GM10248 (cell line): Measurements from ENCODE around the gene ASB2.

ENCODE experiments used
- CTCF ChIA-PET: fragments of 300-600 bp; sonication (Branson Sonifier 250); formaldehyde crosslinking; extraction: SDS; loops from one replicate; lab custom pipeline; 2021; ENCODE audit warnings: antibody characterized with exemption; lab: Yijun Ruan, JAX
- POLR2A ChIA-PET: fragments of 350-650 bp; sonication (Branson Sonifier 250); formaldehyde crosslinking; extraction: SDS; loops from one replicate; lab custom pipeline; 2020; ENCODE audit warnings: antibody characterized with exemption; lab: Yijun Ruan, JAX
- DNase-seq: peaks from one replicate; pipeline ENCODE4 v3.0.0; 2012; ENCODE audit errors: extremely low spot score
- TF ChIP-seq, protein P1 (sequence below): IDR thresholded peaks from 2 replicates; pipeline ENCODE4 v1.5.1; 2012; ENCODE audit warnings: mild to moderate bottlenecking, low read depth; ENCODE audit errors: extremely low read depth, missing control alignments, control extremely low read depth

Gene ASB2

DNA sequence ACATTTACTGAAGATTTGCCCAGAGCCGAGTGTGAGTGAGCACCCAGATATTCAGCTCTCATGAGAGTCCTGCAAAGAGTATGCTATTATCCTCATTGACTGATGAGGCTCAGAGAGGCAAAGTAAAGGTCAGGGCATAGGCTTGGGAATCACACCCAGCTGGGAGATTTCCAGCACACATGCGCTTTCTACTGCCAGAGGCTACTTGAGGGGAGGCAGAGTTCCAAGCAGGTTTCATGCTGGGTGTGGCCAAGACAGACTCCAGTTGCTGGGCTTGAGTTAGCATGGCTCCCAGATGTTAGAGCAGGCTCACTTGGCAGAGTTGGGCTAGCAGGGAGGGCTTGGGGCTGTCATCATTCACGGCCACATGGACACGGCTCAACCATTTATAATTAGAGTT, 63.6 kb downstream of the ASB2 start:
- ChIA-PET POLR2A (no interaction called here), CTCF (interaction anchor here (1.5 kb wide), 1 partner anchor 27 kb away, joined by 3 read pairs; no protein-coding TSS in a partner anchor)
- TF ChIP-seq, protein P1, sequence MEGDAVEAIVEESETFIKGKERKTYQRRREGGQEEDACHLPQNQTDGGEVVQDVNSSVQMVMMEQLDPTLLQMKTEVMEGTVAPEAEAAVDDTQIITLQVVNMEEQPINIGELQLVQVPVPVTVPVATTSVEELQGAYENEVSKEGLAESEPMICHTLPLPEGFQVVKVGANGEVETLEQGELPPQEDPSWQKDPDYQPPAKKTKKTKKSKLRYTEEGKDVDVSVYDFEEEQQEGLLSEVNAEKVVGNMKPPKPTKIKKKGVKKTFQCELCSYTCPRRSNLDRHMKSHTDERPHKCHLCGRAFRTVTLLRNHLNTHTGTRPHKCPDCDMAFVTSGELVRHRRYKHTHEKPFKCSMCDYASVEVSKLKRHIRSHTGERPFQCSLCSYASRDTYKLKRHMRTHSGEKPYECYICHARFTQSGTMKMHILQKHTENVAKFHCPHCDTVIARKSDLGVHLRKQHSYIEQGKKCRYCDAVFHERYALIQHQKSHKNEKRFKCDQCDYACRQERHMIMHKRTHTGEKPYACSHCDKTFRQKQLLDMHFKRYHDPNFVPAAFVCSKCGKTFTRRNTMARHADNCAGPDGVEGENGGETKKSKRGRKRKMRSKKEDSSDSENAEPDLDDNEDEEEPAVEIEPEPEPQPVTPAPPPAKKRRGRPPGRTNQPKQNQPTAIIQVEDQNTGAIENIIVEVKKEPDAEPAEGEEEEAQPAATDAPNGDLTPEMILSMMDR = no peak
- no peak for DNase-seq

DNA sequence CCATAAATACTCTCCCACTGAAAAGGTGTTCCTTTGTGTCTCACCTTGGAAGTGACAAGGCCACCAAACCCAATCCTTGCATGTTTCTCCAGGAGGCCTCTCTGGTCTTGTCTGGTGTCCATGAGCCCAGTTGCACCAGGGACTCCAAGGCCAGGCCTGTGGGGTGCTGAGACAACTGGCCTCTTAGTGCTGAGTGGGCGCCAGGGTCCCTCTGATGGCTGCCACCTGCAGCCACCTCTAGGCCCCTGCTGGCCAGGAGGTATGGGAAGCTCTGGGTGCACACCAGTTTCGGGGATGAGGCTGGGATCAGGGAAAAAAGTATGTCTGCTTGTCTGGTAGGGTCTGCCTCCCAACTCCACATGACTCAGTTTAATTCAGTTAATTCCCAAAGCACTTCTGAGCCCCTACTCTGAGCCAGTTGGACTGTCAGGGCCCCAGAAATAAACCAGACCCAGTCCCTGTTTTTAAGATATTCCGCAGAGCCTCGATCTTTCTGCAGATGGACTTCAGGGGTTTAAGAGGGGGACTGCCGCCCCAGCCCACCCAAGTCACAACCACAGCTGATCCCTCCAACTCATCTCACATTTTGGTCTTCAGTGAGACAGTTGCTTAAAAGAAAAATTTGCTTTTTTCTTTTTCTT, 64.3 kb downstream of the ASB2 start:
- TF ChIP-seq, protein P1 = no peak
- POLR2A ChIA-PET = no interaction called here
- CTCF ChIA-PET = interaction anchor here (1.3 to 1.5 kb wide), 2 partner anchors 12 to 28 kb away, joined by 3 to 4 read pairs; no protein-coding TSS in a partner anchor
- DNase-seq = no peak

DNA sequence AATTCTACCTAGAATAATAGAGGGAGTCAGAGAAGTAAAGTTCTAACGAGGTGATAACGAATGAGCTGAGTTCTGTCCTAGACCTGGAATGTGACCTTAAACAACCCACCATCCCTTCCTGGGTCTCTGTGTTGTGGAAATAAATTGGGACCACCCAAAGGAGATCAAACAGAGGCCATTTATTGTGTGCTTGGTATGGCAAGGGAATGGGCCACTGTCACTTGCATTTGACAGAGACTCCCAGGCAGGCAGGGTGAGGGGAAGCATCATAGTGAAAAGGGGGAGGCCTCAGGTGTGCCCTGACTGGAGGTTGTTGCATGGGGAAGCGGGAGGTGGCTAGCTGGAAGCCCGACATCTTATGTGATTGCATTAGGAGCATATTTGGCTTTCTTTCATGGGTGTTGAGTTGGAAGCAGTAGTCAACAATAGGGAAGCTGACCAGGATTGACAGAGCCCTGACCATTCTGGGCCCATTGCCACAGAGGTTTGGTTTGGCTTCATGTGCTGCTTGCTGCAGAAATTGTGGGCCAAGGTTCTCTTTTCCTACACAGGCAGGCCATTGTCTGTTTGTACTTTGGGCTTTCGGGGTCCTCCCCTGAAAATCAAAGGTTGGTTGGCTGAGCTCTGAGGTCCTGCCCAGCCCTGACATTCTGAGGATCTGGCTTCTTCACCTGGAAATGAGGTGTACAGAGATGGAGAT, 66.8 kb downstream of the ASB2 start:
- ChIA-PET POLR2A (no interaction called here), CTCF (interaction anchor here (1.4 to 5.9 kb wide), 5 partner anchors 13 to 254 kb away, joined by 3 to 42 read pairs (median 4); no protein-coding TSS in a partner anchor)
- TF ChIP-seq, protein P1 = no peak
- no peak for DNase-seq

DNA sequence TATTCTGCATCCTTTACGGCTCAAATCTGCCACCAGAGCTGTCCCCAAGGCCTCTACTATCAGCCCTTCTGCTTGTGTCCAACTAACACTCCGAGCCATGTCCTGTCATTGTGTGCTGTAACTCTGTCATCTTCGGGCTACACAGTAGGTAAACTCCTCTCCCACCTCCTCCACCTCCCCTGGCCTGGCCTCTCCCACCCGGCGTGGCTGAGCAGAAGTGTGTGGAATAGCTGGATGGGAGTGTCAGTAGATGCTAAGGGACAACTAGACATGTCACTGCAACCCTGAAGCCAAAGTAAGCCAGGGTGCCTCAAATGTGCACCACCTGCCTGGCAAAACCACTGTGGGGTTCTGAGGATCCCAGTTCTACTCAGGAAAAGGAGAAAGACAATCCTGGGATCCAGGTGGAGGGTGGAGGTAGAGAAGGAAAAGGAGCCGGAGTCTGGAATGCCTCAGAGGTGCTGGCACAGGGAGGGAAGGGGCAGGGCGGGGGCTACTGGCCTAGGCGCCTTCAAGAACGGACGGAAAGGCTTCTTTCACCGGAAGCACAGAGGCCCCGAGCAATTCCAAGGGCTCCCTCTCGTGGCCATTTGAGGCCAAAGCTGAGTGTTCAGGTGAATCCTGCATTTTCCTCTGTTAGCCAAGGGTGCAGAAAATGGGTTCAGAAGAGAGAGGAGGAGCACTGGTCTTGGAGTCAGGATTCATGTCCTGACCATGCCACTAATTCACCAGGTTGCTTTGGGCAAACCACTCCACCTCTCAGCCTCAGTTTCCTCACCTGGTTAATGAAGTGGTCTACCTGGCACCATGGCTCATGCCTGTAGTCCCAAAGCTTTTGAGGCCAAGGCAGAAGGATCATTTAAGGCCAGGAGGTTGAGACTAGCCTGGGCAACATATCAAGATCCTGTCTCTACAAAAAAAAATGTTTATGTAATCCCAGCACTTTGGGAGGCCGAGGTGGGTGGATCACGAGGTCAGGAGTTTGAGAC, 69.7 kb downstream of the ASB2 start:
- peak; percentile 86 for DNase-seq
- CTCF ChIA-PET = interaction anchor here (0.7 to 5.9 kb wide), 12 partner anchors 8 to 251 kb away, joined by 3 to 42 read pairs (median 4); no protein-coding TSS in a partner anchor
- POLR2A ChIA-PET = no interaction called here
- TF ChIP-seq, protein P1 = peak; percentile 81

DNA sequence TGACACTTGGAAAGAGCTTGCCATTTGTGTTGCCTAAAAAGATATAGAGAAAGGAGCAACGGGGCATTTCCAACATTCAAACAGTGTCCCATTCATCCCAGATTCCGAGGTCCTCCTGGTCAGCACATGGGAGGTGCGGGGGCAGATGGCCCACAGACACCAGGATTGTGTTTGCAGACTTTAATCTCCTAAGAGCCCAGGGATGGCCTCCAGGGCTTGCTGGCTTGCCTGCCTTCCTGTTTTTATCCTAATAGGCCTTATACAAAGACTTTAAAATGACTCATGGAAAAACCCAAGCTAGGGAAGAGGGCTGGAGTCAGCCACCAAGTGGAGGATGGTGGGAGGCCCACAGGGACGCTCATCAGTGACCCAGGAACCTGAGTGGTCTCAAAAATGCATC, 70.7 kb downstream of the ASB2 start:
- DNase-seq = no peak
- CTCF ChIA-PET = interaction anchor here (1.2 to 5.9 kb wide), 3 partner anchors 10 to 250 kb away, joined by 4 to 42 read pairs (median 11); no protein-coding TSS in a partner anchor
- POLR2A ChIA-PET = no interaction called here
- TF ChIP-seq, protein P1 = no peak
